ENCODE results near the gene TAP1.

DNA sequence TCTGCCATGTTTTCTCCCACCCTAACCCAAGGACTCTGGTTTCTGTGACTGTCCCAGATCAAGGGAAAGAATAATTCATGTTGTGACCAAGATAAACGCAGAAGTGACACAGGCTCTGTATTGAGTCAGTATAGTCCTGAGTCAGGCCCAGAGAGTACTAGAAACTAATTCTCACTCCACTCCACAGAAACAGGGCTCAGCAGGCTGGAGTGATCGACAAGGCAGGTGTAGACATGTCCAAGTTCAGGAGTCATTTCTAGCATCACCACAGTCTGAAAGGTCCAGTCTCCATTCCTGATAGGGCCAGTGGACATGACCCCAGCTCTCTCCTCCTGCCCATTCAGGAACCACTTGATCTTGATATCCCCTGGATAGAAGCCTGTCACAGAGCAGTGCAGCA lies 39.4 kb downstream of the TAP1 start:
- TF ChIP-seq ZNF274 (IDR thresholded peaks at IDR 0.05; ENCODE audit: low read depth, low read length) (no peak), YY1 (IDR thresholded peaks at IDR 0.05; ENCODE audit: insufficient read depth, insufficient read length) (no peak), SUZ12 (IDR thresholded peaks at IDR 0.05; ENCODE audit: extremely low read depth, insufficient read depth, insufficient read length) (no peak)
